NCI-H748 (cell line): Measurements from ENCODE around the gene TBC1D2B.
"Not testable (repeated sequence)": the region's sequence is repeated elsewhere in the genome, so short reads cannot be mapped to it uniquely, and the experiment has no call there.

Experiments used
- DNase-seq: peaks from one replicate; lab custom pipeline; 2025; ENCODE audit not compliant: unreplicated experiment; lab: John Stamatoyannopoulos, UW

TBC1D2B gene

DNA sequence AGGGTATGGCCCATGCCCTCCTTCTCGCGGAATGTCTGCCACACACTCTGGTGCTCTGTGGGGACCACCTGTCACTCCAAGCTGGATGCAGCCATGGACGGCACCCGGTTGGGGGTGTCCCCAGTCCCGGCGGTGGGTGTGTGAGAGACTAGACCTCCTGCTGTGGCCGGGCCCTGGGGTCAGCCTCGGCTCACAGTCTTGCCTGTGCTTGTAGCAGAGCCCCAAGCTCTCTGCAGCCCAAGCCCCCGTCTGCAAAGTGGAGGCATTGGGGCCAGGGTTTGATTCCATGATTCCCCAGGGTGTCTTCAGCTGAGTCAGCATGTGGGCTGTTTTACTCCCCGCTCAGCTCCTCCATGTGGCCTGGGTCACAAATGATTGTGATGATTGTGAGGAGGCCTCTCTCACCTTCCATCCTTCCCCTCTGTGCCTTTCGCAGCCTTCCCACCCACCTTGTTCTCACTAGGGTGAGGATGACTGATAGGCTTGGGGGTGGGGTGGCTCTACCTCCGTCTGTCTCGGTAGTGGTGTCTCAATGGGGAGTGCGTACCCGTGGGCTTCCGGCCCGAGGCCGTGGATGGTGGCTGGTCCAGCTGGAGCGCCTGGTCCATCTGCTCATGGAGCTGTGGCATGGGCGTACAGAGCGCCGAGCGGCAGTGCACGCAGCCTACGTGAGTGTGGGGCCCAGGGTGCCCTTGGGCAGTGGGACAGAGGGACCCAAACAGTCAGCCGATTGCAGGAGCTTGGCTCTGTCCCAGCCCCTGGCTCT, 100.6 kb downstream of the TBC1D2B start:
- DNase-seq: not testable (repeated sequence)

DNA sequence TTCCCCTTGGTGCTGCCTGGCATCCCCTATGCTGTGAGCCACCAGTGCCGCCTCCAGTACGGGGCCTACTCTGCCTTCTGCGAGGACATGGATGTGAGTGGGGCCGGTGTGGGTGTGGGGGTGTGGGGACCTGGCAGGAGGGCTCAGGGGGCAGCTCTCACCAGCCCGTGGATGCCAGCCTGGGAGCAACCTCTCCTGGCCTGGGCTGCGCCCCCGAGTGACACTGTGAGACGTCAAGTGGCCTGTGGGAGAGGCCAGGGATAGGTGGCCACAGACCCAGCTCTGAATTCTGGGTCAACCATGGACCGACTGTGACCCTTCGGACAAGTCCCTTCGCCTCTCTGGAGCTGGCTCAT, 101.4 kb downstream of the TBC1D2B start:
- DNase-seq: not testable (repeated sequence)

- no peak for DNase-seq
Measured at GRCh38 chr15:77975332-77976094, 102.0 kb downstream of the TBC1D2B start.

- no peak for DNase-seq
Measured at GRCh38 chr15:77974416-77975331, 102.8 kb downstream of the TBC1D2B start.

- DNase-seq: no peak
Measured at GRCh38 chr15:77974098-77974414, 103.5 kb downstream of the TBC1D2B start.

- DNase-seq: not testable (repeated sequence)
Measured at GRCh38 chr15:77973273-77974097, 104.0 kb downstream of the TBC1D2B start.

GRCh38 chr15:77972706-77973105, 104.8 kb downstream of the TBC1D2B start:
- not testable (repeated sequence) for DNase-seq

GRCh38 chr15:77971875-77972274, 105.6 kb downstream of the TBC1D2B start:
- DNase-seq: not testable (repeated sequence)

DNA sequence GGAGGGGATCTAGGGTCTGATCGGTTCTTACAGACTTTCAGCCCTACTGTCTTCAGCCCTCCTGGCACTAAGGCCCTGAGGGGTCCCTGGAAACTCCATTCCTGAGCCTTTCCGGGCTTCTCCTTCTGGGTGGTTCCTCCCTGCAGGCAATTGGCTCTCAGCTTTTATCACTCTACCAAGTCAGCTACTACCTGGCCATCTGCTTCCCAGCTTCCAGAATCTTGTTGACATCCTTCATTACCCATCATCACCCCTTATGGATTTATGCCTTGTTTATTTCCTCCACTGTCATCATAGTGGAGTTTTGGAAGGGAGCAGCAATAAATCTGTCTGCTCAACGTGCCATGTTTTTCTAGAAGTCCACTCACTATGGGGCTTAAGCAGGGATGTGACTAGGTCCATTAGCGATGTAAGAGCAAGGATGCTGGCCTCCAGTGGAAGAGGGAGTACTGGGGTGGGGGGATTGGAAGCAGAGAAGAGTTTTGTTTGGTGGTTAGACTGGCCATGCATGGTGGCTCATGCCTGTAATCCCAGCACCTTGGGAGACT, 106.6 kb downstream of the TBC1D2B start:
- DNase-seq: not testable (repeated sequence)

DNA sequence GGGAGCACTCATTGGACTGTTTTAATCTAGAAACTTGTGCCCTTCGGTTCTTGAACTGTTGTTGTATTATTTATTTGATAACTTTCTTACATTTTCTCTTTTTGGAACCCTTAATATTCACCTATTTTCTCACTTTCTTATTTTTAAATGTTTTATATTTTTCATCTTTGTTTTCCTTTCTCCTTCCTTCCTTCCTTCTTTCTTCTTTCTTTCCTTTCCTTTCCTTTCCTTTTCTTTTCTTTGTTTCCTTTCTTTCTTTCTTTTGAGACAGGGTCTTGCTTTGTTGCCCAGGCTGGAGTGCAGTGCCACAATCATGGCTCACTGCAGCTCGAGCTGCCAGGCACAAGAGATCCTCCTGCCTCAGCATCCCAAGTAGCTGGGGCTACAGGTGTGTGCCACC, 108.5 kb downstream of the TBC1D2B start:
- no peak for DNase-seq

GRCh38 chr15:77967798-77968197, 109.7 kb downstream of the TBC1D2B start:
- DNase-seq: no peak

DNA sequence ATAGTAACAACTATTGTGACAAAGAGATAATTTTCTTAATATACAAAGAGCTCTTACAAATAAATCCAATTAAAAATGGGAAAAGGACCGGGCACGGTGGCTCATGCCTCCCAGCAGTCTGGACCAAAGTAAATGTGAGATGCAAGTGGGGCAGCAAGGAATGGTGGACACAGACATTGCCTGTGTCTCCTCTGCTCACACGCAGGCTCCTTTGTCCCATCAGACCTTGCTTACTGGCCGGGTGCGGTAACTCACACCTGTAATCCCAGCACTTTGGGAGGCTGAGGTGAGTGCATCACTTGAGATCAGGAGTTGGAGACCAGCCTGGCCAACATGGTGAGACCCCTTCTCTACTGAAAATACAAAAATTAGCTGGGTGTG, 110.3 kb downstream of the TBC1D2B start:
- not testable (repeated sequence) for DNase-seq

GRCh38 chr15:77966540-77967234, 110.8 kb downstream of the TBC1D2B start:
- DNase-seq: peak; percentile 16

- no peak for DNase-seq
Measured at GRCh38 chr15:77964193-77964592, 113.3 kb downstream of the TBC1D2B start.

DNA sequence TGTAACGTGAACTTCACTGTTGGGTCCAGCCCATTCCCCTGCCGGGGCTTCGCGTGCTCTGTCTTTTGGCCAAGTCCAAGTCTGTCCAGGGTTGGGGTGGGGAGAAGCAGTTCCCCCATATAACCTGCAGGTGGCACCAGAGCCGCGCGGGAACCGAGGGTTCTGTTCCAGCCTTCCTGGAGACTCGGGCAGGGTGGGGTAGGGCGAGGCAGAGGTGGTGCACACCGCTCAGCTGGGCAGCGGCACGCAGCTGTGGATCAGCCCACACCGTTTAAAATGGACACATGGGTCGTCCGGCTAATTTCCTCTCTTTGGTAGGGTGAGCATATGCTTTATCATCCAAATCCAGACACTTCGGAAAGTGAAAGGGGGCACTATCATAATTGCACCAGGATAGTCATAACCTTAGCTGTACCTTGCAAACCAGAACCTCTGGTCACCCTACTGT, 118.1 kb downstream of the TBC1D2B start:
- DNase-seq: peak; percentile 55

DNA sequence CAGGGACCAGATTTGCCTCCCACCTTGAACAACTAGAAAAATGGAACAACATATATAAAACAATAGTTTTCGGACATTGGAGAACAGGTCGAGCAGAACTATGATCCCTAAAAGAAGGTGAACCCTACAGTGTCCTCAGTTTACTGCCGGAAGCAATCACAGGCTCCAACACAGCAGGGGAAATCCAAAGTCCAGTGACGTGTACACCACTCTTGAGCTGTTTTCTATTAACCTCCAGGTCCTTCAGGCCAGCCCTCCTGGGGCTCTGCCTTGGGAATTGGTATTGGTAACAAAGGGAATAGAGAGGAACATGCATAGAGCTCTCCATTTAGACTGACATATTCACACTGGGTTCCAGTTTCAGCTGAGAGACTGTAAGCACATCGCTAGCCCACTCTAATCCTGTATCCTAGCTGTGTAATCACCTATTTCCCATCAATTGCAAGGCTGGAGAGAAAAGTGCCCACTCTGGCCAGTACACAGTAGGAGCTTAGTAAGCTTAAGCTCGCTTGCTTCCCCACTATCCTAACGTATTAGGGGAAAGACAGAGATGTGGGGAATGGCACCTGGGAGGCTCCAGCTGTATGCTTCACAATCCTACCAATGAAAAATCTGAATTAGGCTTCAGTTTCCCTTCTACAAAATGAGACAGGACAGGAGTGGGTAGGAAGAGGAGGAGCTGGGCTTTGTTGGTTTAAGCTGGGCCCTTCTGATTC, 118.6 kb downstream of the TBC1D2B start:
- DNase-seq: not testable (repeated sequence)

DNA sequence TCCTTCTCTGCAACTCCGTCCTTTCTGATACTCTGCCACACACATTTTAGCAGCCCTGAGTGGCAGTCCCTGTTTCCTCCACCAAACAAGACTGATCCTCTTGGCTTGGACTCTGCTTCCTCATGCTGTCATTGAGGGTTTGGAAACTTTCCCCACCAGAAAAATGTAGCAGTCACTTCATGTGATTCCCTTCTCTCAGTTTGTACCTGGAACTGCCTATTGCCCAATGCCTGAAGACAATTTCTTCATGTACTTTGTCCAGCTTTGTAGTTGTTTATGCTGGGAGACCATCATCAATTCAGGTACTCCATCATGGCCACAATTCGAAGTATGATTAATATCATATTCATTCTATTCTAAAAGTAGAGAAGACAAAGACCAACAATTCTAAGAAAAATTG, 119.5 kb downstream of the TBC1D2B start:
- not testable (repeated sequence) for DNase-seq

DNA sequence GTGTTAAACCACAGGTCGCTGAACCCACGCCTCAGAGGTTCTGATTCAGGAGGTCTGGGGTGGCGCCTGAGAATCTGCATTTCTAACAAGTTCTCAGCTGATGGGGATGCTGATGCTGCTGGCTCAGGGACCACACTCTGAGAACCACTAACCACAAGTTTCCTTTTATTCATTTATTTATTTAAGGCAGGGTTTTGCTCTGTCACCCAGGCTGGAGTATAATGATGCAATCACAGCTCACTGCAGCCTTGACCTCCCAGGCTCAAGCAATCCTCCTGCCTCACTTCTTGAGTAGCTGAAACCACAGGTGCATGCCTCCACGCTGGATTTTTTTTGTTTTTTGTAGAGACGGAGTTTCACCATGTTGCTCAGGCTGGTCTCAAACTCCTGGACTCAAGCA, 123.6 kb downstream of the TBC1D2B start:
- not testable (repeated sequence) for DNase-seq

- DNase-seq: not testable (repeated sequence)
Measured at GRCh38 chr15:77952928-77953446, 124.5 kb downstream of the TBC1D2B start.
